A549 (cell line): ENCODE data around the gene SCO1.

Experiments used
- CHD2 ChIP-seq: fragments of 150-350 bp; IDR thresholded peaks from 2 replicates; pipeline ENCODE4 v1.6.1; 2014; ENCODE audit warnings: low read length; ENCODE audit not compliant: partially characterized antibody
- EP300 ChIP-seq, 2 experiments: fragments of >200 bp; sonication (Bioruptor Twin); formaldehyde crosslinking; IDR thresholded peaks; 2 replicates in 1 of 2; 3 replicates in 1 of 2; pipeline ENCODE4 v1.6.1; 2016 to 2017
- KDM1A ChIP-seq: fragments of 200-600 bp; sonication (generic); IDR thresholded peaks from 2 replicates; pipeline ENCODE4 v1.6.1; 2016; ENCODE audit warnings: low read depth, mild to moderate bottlenecking
- MAZ ChIP-seq: fragments of 150-350 bp; IDR thresholded peaks from 2 replicates; pipeline ENCODE4 v1.6.1; 2014; ENCODE audit warnings: antibody characterized with exemption, low read depth, low read length, borderline replicate concordance
- POLR2A ChIP-seq: IDR thresholded peaks from 2 replicates; pipeline ENCODE4 v1.6.1; 2012; ENCODE audit warnings: mild to moderate bottlenecking, low read length
- TF ChIP-seq, protein P1 (sequence below): IDR thresholded peaks from 2 replicates; pipeline ENCODE4 v1.6.1; 2012
- TF ChIP-seq, protein P2 (sequence below): fragments of >200 bp; sonication (Bioruptor Twin); formaldehyde crosslinking; IDR thresholded peaks from 3 replicates; pipeline ENCODE4 v1.5.1; 2016
- TF ChIP-seq, protein P3 (sequence below): fragments of 450-650 bp; IDR thresholded peaks from 2 replicates; pipeline ENCODE4 v1.6.1; 2014; ENCODE audit warnings: antibody characterized with exemption

DNA sequence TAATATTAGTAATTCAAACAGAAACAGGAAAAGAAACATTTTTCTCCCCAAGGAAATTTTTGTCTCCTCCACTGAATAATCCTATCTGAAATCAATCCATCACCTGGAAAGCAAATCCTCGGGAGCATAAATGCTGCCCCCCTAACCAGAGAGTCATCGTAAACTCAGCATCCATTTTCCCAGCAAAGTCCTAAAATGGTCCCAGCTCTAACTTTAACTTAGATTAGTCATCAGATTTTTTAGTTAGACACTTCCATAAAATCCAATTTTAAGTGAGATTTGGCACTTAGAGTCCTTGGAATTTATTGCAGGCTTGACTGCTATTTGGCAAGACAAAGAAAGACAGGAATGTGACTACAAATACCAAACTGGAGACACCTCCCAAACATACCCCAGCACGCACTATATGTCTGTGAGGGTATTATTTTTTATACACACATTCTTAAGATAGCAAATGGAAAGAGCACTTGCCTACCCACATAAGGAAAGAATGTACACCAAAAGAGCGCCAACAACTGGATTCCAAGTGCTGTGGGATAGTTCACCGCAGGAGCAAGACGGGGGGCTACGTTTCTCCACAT is 15.4 kb downstream of the SCO1 start:
- TF ChIP-seq CHD2 (no peak), POLR2A (no peak), KDM1A (no peak), MAZ (no peak), EP300 (IDR thresholded peaks at IDR 0.05) (no peak)
- TF ChIP-seq, protein P1, sequence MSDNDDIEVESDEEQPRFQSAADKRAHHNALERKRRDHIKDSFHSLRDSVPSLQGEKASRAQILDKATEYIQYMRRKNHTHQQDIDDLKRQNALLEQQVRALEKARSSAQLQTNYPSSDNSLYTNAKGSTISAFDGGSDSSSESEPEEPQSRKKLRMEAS = no peak
- TF ChIP-seq, protein P2, sequence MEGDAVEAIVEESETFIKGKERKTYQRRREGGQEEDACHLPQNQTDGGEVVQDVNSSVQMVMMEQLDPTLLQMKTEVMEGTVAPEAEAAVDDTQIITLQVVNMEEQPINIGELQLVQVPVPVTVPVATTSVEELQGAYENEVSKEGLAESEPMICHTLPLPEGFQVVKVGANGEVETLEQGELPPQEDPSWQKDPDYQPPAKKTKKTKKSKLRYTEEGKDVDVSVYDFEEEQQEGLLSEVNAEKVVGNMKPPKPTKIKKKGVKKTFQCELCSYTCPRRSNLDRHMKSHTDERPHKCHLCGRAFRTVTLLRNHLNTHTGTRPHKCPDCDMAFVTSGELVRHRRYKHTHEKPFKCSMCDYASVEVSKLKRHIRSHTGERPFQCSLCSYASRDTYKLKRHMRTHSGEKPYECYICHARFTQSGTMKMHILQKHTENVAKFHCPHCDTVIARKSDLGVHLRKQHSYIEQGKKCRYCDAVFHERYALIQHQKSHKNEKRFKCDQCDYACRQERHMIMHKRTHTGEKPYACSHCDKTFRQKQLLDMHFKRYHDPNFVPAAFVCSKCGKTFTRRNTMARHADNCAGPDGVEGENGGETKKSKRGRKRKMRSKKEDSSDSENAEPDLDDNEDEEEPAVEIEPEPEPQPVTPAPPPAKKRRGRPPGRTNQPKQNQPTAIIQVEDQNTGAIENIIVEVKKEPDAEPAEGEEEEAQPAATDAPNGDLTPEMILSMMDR = no peak
- TF ChIP-seq, protein P3, sequence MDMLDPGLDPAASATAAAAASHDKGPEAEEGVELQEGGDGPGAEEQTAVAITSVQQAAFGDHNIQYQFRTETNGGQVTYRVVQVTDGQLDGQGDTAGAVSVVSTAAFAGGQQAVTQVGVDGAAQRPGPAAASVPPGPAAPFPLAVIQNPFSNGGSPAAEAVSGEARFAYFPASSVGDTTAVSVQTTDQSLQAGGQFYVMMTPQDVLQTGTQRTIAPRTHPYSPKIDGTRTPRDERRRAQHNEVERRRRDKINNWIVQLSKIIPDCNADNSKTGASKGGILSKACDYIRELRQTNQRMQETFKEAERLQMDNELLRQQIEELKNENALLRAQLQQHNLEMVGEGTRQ = no peak
